Natural killer cell (primary cell): ENCODE data around the gene NUDT14. TPM values are rescaled to one million over a fixed set of nuclear protein-coding genes. Genes with fewer than 3 reads are reported as not detected.
A peak's percentile ranks its signal among the peaks of the same experiment; 100 is the strongest.

Experiments
- ATAC-seq, 3 donors: fragments of 150-1000 bp in 2 of 3; fragments of 200-7000 bp in 1 of 3; cut with Tn5 transposase; 1 replicate in 1 of 3; 2 replicates in 2 of 3; pipeline ENCODE4 v1.10.0; 2021; ENCODE audit warnings: mild to moderate bottlenecking in 2 of 3, moderate library complexity in 2 of 3
- DNase-seq, 2 donors: peaks; one replicate each; pipeline versions ENCODE4 v3.0.0 to v3.0.0-alpha.2; 2013 to 2021; ENCODE audit warnings: mixed read lengths in 1 of 2
- H3K27ac ChIP-seq: one replicate; pipeline ENCODE4 v1.5.1; 2013; ENCODE audit warnings: mild to moderate bottlenecking, low read length
- H3K27me3 ChIP-seq: one replicate; pipeline ENCODE4 v1.6.1; 2013; ENCODE audit warnings: low read length; ENCODE audit not compliant: control insufficient read depth, insufficient read depth
- H3K36me3 ChIP-seq: one replicate; pipeline ENCODE4 v1.6.1; 2013; ENCODE audit warnings: low read length; ENCODE audit not compliant: control insufficient read depth, insufficient read depth
- H3K4me1 ChIP-seq: one replicate; pipeline ENCODE4 v1.6.1; 2013; ENCODE audit warnings: low read length; ENCODE audit not compliant: control insufficient read depth, insufficient read depth
- H3K4me3 ChIP-seq: one replicate; pipeline ENCODE4 v1.5.1; 2013; ENCODE audit warnings: low read length
- H3K9me3 ChIP-seq: one replicate; pipeline ENCODE4 v1.6.1; 2013; ENCODE audit warnings: low read length; ENCODE audit not compliant: control insufficient read depth, insufficient read depth
- H3K27ac Mint-ChIP-seq, 2 donors: one replicate each; pipeline ENCODE4 v1.8.0; 2022; ENCODE audit warnings: mild to moderate bottlenecking in 2 of 2, mixed read lengths in 2 of 2, moderate library complexity in 1 of 2
- H3K27me3 Mint-ChIP-seq, 2 donors: one replicate each; pipeline ENCODE4 v1.8.0; 2022; ENCODE audit warnings: low read depth in 2 of 2, mixed read lengths in 2 of 2
- H3K36me3 Mint-ChIP-seq: one replicate; pipeline ENCODE4 v1.8.0; 2022; ENCODE audit warnings: mixed read lengths
- H3K4me1 Mint-ChIP-seq, 2 donors: one replicate each; pipeline ENCODE4 v1.8.0; 2022; ENCODE audit warnings: mixed read lengths in 2 of 2
- H3K4me3 Mint-ChIP-seq: one replicate; pipeline ENCODE4 v1.8.0; 2022; ENCODE audit warnings: mild to moderate bottlenecking, moderate library complexity, mixed read lengths
- H3K9me3 Mint-ChIP-seq, 2 donors: one replicate each; pipeline ENCODE4 v1.8.0; 2022; ENCODE audit warnings: mixed read lengths in 2 of 2
- WGBS: methylation state at CpG from one replicate; pipeline ENCODE4 v1.1.7; 2013; ENCODE audit warnings: missing lambda C conversion rate; ENCODE audit not compliant: insufficient coverage; 5-methylcytosine and 5-hydroxymethylcytosine counted together
- intact Hi-C: fragments of 100-400 bp; cut with micrococcal nuclease; formaldehyde crosslinking; loops from one replicate; pipeline ENCODE4 v1.14.2; 2022
- total RNA-seq, 4 donors: library from RNA; stranded (reverse); fragments of 120-200 nt in 1 of 4; gene quantifications; one replicate each; pipeline versions ENCODE4 v1.2.3 to v1.2.4, GENCODE V29; 2013 to 2022
- TF ChIP-seq, protein P1 (sequence below): fragments of 200-600 bp; IDR thresholded peaks from one replicate; pipeline ENCODE4 v1.8.0; 2022; ENCODE audit warnings: antibody characterized with exemption

The NUDT14 gene
- total RNA-seq, 3 donors from 2014 or later (not counting 1 experiment from before 2014, with no cell fraction given), result 16.0 to 32.9 (median 22.8) TPM

DNA sequence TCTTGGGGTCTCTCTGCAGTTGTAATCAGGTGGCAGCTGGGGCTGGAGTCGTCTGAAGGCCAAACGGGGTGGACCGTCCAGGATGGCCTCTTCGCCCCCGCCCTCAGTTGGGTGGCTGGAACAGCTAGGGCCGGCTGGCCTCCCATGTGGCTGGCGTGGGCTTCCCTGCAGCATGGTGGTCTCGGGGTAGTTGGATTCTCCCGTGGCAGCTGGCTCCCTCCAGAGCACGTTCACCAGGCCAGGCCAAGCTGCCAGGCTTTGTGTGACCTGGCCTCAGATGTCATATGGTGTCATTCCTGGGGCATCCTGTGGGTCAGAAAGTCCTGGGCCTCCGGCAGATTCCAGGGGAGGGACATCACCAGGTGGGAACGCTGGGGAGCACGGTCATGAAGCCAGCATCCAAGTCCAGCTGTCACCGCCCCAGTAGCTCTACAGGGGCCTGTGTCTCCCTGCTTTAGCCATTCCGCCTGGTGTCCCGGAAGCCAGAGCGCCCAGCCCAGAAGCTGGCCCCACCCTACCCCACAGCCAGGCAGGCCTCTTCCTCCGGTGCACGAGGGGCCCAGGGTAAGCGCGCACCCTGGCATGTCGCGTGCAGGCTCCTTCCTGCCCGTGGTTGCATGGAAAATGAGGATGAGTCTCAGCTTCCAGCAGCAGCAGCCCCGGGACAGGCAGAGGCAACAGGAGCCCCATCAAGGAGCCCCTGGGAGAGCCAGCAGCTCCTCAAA is 1.3 kb upstream of the NUDT14 start:
- Histone ChIP-seq H3K36me3 (no peaks in the 10 kb centered on the region), H3K27ac (no peak overlapping the region), H3K9me3 (no peaks in the 10 kb centered on the region), H3K4me3 (no peak overlapping the region), H3K4me1 (peaks cover 27% of the 10 kb centered on the region), H3K27me3 (no peaks in the 10 kb centered on the region)
- TF ChIP-seq, protein P1, sequence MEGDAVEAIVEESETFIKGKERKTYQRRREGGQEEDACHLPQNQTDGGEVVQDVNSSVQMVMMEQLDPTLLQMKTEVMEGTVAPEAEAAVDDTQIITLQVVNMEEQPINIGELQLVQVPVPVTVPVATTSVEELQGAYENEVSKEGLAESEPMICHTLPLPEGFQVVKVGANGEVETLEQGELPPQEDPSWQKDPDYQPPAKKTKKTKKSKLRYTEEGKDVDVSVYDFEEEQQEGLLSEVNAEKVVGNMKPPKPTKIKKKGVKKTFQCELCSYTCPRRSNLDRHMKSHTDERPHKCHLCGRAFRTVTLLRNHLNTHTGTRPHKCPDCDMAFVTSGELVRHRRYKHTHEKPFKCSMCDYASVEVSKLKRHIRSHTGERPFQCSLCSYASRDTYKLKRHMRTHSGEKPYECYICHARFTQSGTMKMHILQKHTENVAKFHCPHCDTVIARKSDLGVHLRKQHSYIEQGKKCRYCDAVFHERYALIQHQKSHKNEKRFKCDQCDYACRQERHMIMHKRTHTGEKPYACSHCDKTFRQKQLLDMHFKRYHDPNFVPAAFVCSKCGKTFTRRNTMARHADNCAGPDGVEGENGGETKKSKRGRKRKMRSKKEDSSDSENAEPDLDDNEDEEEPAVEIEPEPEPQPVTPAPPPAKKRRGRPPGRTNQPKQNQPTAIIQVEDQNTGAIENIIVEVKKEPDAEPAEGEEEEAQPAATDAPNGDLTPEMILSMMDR, result no peak
- H3K36me3 Mint-ChIP-seq, result no peaks in the 10 kb centered on the region
- WGBS, result 58% methylated on average over 25 of the region's 25 CpGs
- no peaks in the 10 kb centered on the region for H3K9me3 Mint-ChIP-seq
- ATAC-seq, result no peak
- DNase-seq, result no peak
- H3K4me1 Mint-ChIP-seq, result no peaks in the 10 kb centered on the region
- no peak overlapping the region for H3K27ac Mint-ChIP-seq
- H3K27me3 Mint-ChIP-seq, result no peaks in the 10 kb centered on the region
- H3K4me3 Mint-ChIP-seq, result peak overlapping the region; percentile 67
- intact Hi-C loops, result no loop called here

DNA sequence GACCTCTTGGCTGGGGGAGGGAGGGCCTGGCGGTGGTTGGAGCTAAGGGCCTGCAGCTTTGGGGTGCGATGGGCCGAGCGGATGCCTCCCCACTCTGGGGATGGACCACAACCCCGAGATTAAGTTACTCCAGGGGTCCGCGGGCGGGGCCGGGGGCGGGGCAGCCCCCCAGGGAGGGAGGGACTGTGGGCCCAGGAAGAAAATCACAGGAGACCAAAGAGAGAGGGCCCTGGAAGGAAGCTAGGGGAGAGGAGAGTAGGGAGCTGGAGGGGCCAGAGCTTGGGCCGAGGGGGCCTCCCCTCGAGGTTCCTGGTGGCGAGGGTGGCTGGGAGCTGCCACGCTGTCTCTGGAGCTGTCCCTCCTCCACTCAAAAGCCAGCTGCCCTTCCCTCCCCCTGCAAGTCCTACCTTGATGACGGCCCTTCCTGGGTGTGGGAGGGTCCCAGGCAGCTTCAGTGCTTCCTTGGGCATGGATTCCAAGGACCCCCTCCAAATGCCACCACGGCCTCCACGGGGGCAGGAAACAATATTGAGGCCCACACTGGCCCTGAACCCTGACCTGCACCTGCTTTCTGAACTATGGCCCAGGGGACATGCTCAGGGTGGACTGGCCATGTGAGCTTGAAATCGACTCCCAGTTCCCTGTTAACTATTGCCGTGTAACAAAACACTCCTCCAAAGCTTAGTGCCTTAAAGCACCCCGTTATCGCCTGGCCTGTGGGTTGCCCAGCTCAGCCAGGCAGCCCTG is 610 bp upstream of the NUDT14 start:
- Histone ChIP-seq H3K36me3 (no peaks in the 10 kb centered on the region), H3K4me3 (no peak overlapping the region), H3K27ac (no peak overlapping the region), H3K4me1 (peaks cover 29% of the 10 kb centered on the region), H3K27me3 (no peaks in the 10 kb centered on the region), H3K9me3 (no peaks in the 10 kb centered on the region)
- Mint-ChIP-seq H3K36me3 (no peaks in the 10 kb centered on the region), H3K9me3 (no peaks in the 10 kb centered on the region), H3K27ac (no peak overlapping the region), H3K27me3 (no peaks in the 10 kb centered on the region), H3K4me1 (peaks cover 0 to 2% of the 10 kb centered on the region in 2 donors), H3K4me3 (peak overlapping the region; percentile 67)
- TF ChIP-seq, protein P1, result no peak
- intact Hi-C loops, result no loop called here
- DNase-seq (no peak), ATAC-seq (no peak)
- 54% methylated on average over 21 of the region's 21 CpGs for whole genome bisulfite sequencing

DNA sequence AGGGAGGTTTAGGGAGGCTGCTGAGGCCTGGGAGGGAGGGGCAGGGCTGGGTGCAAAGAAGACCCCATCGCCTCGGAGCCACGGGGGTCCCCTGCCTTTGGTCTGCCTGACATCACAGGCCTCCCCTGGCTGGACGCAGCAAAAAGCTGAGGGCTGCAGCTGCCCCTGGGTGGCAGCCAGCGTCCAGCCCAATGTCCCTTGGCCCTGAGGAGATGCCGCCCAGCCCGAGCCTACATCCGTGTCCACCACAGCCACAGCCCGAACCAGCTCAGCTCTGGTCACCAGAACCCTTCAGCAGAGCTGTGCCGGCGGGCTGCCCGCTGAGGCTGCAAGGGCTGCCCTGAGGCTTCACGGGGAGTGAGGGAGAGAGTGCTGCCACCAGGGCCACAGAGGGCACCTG is 1.9 kb downstream of the NUDT14 start:
- TF ChIP-seq, protein P1, result no peak
- 95% methylated on average over 13 of the region's 13 CpGs for WGBS
- Histone ChIP-seq H3K4me1 (peaks cover 55% of the 10 kb centered on the region), H3K9me3 (no peaks in the 10 kb centered on the region), H3K27me3 (no peaks in the 10 kb centered on the region), H3K4me3 (no peak overlapping the region), H3K36me3 (no peaks in the 10 kb centered on the region), H3K27ac (no peak overlapping the region)
- intact Hi-C loops, result no loop called here
- H3K4me1 Mint-ChIP-seq, result peaks cover 5 to 21% of the 10 kb centered on the region in 2 donors
- H3K4me3 Mint-ChIP-seq, result peak overlapping the region; percentile 78
- H3K27ac Mint-ChIP-seq, result no peak overlapping the region
- no peaks in the 10 kb centered on the region for H3K36me3 Mint-ChIP-seq
- H3K9me3 Mint-ChIP-seq, result no peaks in the 10 kb centered on the region
- DNase-seq (no peak), ATAC-seq (no peak)
- H3K27me3 Mint-ChIP-seq, result no peaks in the 10 kb centered on the region
